ENCODE data around the gene HSD17B14.

The HSD17B14 gene

GRCh38 chr19:48804496-48804895, 31.8 kb downstream of the HSD17B14 start:
- TF ChIP-seq MAX (IDR thresholded peaks at IDR 0.05; ENCODE audit: low read depth, low read length), result no peak
- TF ChIP-seq CTCF (IDR thresholded peaks at IDR 0.05; ENCODE audit: low read depth, low read length), result no peak
- no peak for TF ChIP-seq POLR2A (IDR thresholded peaks at IDR 0.05; ENCODE audit: extremely low read depth, insufficient read length)
- TF ChIP-seq MYC (IDR thresholded peaks at IDR 0.05; ENCODE audit: low read depth, low read length), result no peak
- DNase-seq (ENCODE audit: low read depth), result no peak
- H3K4me3 ChIP-seq (ENCODE audit: low read depth, low read length), result no peak overlapping the region

GRCh38 chr19:48802623-48803022, 33.7 kb downstream of the HSD17B14 start:
- no peak overlapping the region for H3K4me3 ChIP-seq (ENCODE audit: low read depth, low read length)
- TF ChIP-seq MYC (IDR thresholded peaks at IDR 0.05; ENCODE audit: low read depth, low read length), result no peak
- no peak for TF ChIP-seq CTCF (IDR thresholded peaks at IDR 0.05; ENCODE audit: low read depth, low read length)
- TF ChIP-seq POLR2A (IDR thresholded peaks at IDR 0.05; ENCODE audit: extremely low read depth, insufficient read length), result no peak
- TF ChIP-seq MAX (IDR thresholded peaks at IDR 0.05; ENCODE audit: low read depth, low read length), result no peak
- DNase-seq (ENCODE audit: low read depth), result no peak

- DNase-seq (ENCODE audit: low read depth), result no peak
- H3K4me3 ChIP-seq (ENCODE audit: low read depth, low read length), result no peak overlapping the region
- no peak for TF ChIP-seq MYC (IDR thresholded peaks at IDR 0.05; ENCODE audit: low read depth, low read length)
- no peak for TF ChIP-seq POLR2A (IDR thresholded peaks at IDR 0.05; ENCODE audit: extremely low read depth, insufficient read length)
- TF ChIP-seq MAX (IDR thresholded peaks at IDR 0.05; ENCODE audit: low read depth, low read length), result no peak
- no peak for TF ChIP-seq CTCF (IDR thresholded peaks at IDR 0.05; ENCODE audit: low read depth, low read length)
Measured at GRCh38 chr19:48799358-48800300, 36.7 kb downstream of the HSD17B14 start.

- peak; percentile 90 for DNase-seq (ENCODE audit: low read depth)
- no peak overlapping the region for H3K4me3 ChIP-seq (ENCODE audit: low read depth, low read length)
- TF ChIP-seq MAX (IDR thresholded peaks at IDR 0.05; ENCODE audit: low read depth, low read length) (no peak), CTCF (IDR thresholded peaks at IDR 0.05; ENCODE audit: low read depth, low read length) (no peak), POLR2A (IDR thresholded peaks at IDR 0.05; ENCODE audit: extremely low read depth, insufficient read length) (no peak)
Measured at GRCh38 chr19:48798937-48799336, 37.4 kb downstream of the HSD17B14 start.

GRCh38 chr19:48797103-48797502, 39.2 kb downstream of the HSD17B14 start:
- H3K4me3 ChIP-seq (ENCODE audit: low read depth, low read length), result no peak overlapping the region
- no peak for DNase-seq (ENCODE audit: low read depth)
- TF ChIP-seq CTCF (IDR thresholded peaks at IDR 0.05; ENCODE audit: low read depth, low read length) (no peak), POLR2A (IDR thresholded peaks at IDR 0.05; ENCODE audit: extremely low read depth, insufficient read length) (no peak), MYC (IDR thresholded peaks at IDR 0.05; ENCODE audit: low read depth, low read length) (no peak), MAX (IDR thresholded peaks at IDR 0.05; ENCODE audit: low read depth, low read length) (no peak)

Data from NB4 (cell line).